Endothelial cell of umbilical vein (primary cell): ENCODE data around the gene ABCB4. TPM values are rescaled to one million over a fixed set of nuclear protein-coding genes. Genes with fewer than 3 reads are reported as not detected.

ENCODE experiments used
- BruUV-seq: library from RNA; stranded (reverse); fragments of 400-500 nt; replicated peaks from 2 replicates; lab custom pipeline; 2021; lab: Mats Ljungman, UMichigan
- CTCF ChIA-PET: fragments of 300-600, 350-600 bp; sonication (Branson Sonifier 250); formaldehyde crosslinking; loops from one replicate; lab custom pipeline; 2021; ENCODE audit warnings: antibody characterized with exemption, inconsistent platforms; lab: Charles Lee
- POLR2A ChIA-PET: fragments of 300-600, 350-600 bp; sonication (Branson Sonifier 250); formaldehyde crosslinking; loops from one replicate; lab custom pipeline; 2021; ENCODE audit warnings: antibody characterized with exemption, inconsistent platforms; lab: Charles Lee
- DNase-seq: peaks from one replicate; pipeline ENCODE4 v3.0.0-alpha.2; 2011; ENCODE audit warnings: low read depth, low spot score
- FAIRE-seq: peaks from 2 replicates; lab custom pipeline; 2011; peaks lifted over from hg19 to GRCh38; lab: Jason Lieb, UNC
- H2AFZ ChIP-seq: 2 replicates; pipeline ENCODE4 v1.6.0; 2012; ENCODE audit warnings: low read depth, low read length, control low read depth, inconsistent platforms
- H3K27ac ChIP-seq: 2 replicates; pipeline ENCODE4 v1.5.1; 2011; ENCODE audit warnings: low read depth, mild to moderate bottlenecking, control low read depth, low read length, moderate library complexity; ENCODE audit not compliant: insufficient read depth
- H3K27me3 ChIP-seq, 2 experiments: 2 replicates each; pipeline versions ENCODE4 v1.6.0 to v1.6.1; 2011; ENCODE audit warnings: low read length in 2 of 2, mixed read lengths in 1 of 2; ENCODE audit not compliant: control insufficient read depth in 2 of 2, insufficient read depth in 2 of 2
- H3K36me3 ChIP-seq, 2 experiments: 2 replicates in 1 of 2; 3 replicates in 1 of 2; pipeline ENCODE4 v1.5.1; 2011; ENCODE audit warnings: low read length in 2 of 2, mild to moderate bottlenecking in 1 of 2, moderate library complexity in 1 of 2; ENCODE audit not compliant: control insufficient read depth in 2 of 2, insufficient read depth in 2 of 2; ENCODE audit errors: extremely low read depth in 1 of 2
- H3K4me1 ChIP-seq: 3 replicates; pipeline ENCODE4 v1.5.1; 2011; ENCODE audit warnings: mild to moderate bottlenecking, low read length; ENCODE audit not compliant: control insufficient read depth, insufficient read depth; ENCODE audit errors: extremely low read depth
- H3K4me2 ChIP-seq: 2 replicates; pipeline ENCODE4 v1.6.1; 2011; ENCODE audit warnings: low read length, control low read depth, mixed read lengths; ENCODE audit not compliant: insufficient read depth
- H3K4me3 ChIP-seq, 3 experiments: fragments of 200-600 bp in 1 of 3; sonication (generic), shearing (Covaris generic) in 1 of 3; replicated peaks in 1 of 3; 2 replicates each; pipeline ENCODE4 v1.5.1; 2011 to 2016; ENCODE audit warnings: control low read depth in 3 of 3, low read length in 3 of 3, mild to moderate bottlenecking in 2 of 3, inconsistent platforms in 1 of 3, low read depth in 1 of 3, moderate library complexity in 1 of 3; ENCODE audit not compliant: insufficient read depth in 1 of 3
- H3K79me2 ChIP-seq: 2 replicates; pipeline ENCODE4 v1.6.0; 2012; ENCODE audit warnings: low read length, inconsistent platforms; ENCODE audit not compliant: control insufficient read depth, insufficient read depth
- H3K9ac ChIP-seq: replicated peaks from 2 replicates; pipeline ENCODE3; 2011; ENCODE audit warnings: low read length, control low read depth; ENCODE audit not compliant: insufficient read depth; ENCODE audit errors: extremely low read depth
- H3K9me1 ChIP-seq: replicated peaks from 3 replicates; pipeline ENCODE4 v1.6.0; 2011; ENCODE audit warnings: mild to moderate bottlenecking, low read length; ENCODE audit not compliant: control insufficient read depth, insufficient read depth; ENCODE audit errors: extremely low read depth
- H3K9me3 ChIP-seq: replicated peaks from 2 replicates; pipeline ENCODE4 v1.5.1; 2012; ENCODE audit warnings: low read length, inconsistent platforms; ENCODE audit not compliant: control insufficient read depth, insufficient read depth
- H4K20me1 ChIP-seq: replicated peaks from 2 replicates; pipeline ENCODE3; 2011; ENCODE audit warnings: mild to moderate bottlenecking, low read length; ENCODE audit not compliant: control insufficient read depth, insufficient read depth; ENCODE audit errors: extremely low read depth
- EZH2 ChIP-seq: IDR thresholded peaks from 2 replicates; pipeline ENCODE4 v1.6.1; 2012; ENCODE audit warnings: borderline replicate concordance, low read depth, mild to moderate bottlenecking, moderate library complexity, low read length, inconsistent platforms; ENCODE audit not compliant: severe bottlenecking
- FOS ChIP-seq: IDR thresholded peaks from 2 replicates; pipeline ENCODE4 v1.6.1; 2011; ENCODE audit warnings: mild to moderate bottlenecking, low read length, moderate library complexity, borderline replicate concordance; ENCODE audit not compliant: insufficient read depth
- GATA2 ChIP-seq: IDR thresholded peaks from 2 replicates; pipeline ENCODE4 v1.7.0; 2011; ENCODE audit warnings: low read depth, mild to moderate bottlenecking, moderate library complexity, mixed read lengths, low read length; ENCODE audit not compliant: insufficient read length, insufficient read depth
- JUN ChIP-seq: IDR thresholded peaks from 2 replicates; pipeline ENCODE4 v1.6.1; 2011; ENCODE audit warnings: borderline replicate concordance, low read depth; ENCODE audit not compliant: insufficient read length, insufficient read depth
- MYC ChIP-seq: IDR thresholded peaks from one replicate; pipeline ENCODE4 v1.6.1; 2011; ENCODE audit warnings: mild to moderate bottlenecking, low read depth, low read length
- POLR2A ChIP-seq: IDR thresholded peaks from 2 replicates; pipeline ENCODE4 v1.6.1; 2012; ENCODE audit warnings: low read depth, mild to moderate bottlenecking, control low read depth, low read length
- POLR2AphosphoS5 ChIP-seq: IDR thresholded peaks from 2 replicates; pipeline ENCODE4 v1.6.1; 2012; ENCODE audit warnings: low read depth, mild to moderate bottlenecking, control low read depth, low read length, moderate library complexity; ENCODE audit not compliant: insufficient read depth
- dilution Hi-C: fragments of 300-500 bp; cut with MboI; formaldehyde crosslinking; loops from one replicate; pipeline ENCODE4 v1.15.0; 2019; ENCODE audit warnings: low sequenced_read_pairs; ENCODE audit not compliant: extremely low pct_ligation_motif_present
- intact Hi-C: fragments of 100-400 bp; cut with micrococcal nuclease; formaldehyde crosslinking; loops from one replicate; pipeline ENCODE4 v1.10.0; 2022
- polyA plus RNA-seq, 4 experiments: library from polyadenylated mRNA; depleted of rRNA in 3 of 4; stranded (reverse) in 3 of 4; unstranded in 1 of 4; fragments of >200 nt; gene quantifications; 2 replicates each; pipeline versions ENCODE4 v1.2.1 to v1.2.3, GENCODE V29; 2011 to 2012; ENCODE audit warnings: missing spikeins in 1 of 4
- total RNA-seq: library from RNA; stranded (reverse); gene quantifications from 2 replicates; pipeline ENCODE4 v1.2.3, GENCODE V29; 2021
- TF ChIP-seq, protein P1 (sequence below), 2 donors: IDR thresholded peaks; 1 replicate in 1 of 2; 2 replicates in 1 of 2; pipeline ENCODE4 v1.5.1; 2011; ENCODE audit warnings: low read length in 2 of 2, mild to moderate bottlenecking in 2 of 2, moderate library complexity in 2 of 2, control low read depth in 1 of 2, inconsistent platforms in 1 of 2, low read depth in 1 of 2; ENCODE audit not compliant: insufficient read depth in 1 of 2; ENCODE audit errors: extremely low read depth in 1 of 2
- TF ChIP-seq, protein P2 (sequence below): IDR thresholded peaks from 2 replicates; pipeline ENCODE4 v1.6.1; 2011; ENCODE audit not compliant: insufficient read depth, insufficient read length

Gene ABCB4
- total and polyA plus RNA-seq, 2 donors (not counting 3 experiments of a cell fraction or from before 2014, with no cell fraction given) = 0.11 to 0.15 TPM

DNA sequence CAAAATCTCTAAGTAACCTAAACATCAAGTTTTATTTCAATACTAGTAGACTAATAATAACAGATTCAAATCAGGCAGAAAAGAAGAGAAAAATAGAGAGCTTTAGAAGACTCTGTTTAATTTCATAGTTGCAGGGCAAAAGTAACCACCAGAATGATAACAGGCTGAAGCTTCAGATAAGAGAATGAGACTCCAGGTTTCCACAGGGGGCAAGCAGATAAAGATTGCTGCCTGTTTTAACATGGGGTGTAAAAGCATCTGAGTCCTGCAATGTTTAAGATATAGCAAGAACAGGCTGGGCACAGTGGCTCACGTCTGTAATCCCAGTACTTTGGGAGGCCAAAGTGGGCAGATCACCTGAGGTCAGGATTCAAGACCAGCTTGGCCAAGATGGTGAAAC, 119.0 kb downstream of the ABCB4 start:
- no peak for FAIRE-seq
- no peak overlapping the region for H2AFZ ChIP-seq
- TF ChIP-seq JUN = no peak
- TF ChIP-seq, protein P1, sequence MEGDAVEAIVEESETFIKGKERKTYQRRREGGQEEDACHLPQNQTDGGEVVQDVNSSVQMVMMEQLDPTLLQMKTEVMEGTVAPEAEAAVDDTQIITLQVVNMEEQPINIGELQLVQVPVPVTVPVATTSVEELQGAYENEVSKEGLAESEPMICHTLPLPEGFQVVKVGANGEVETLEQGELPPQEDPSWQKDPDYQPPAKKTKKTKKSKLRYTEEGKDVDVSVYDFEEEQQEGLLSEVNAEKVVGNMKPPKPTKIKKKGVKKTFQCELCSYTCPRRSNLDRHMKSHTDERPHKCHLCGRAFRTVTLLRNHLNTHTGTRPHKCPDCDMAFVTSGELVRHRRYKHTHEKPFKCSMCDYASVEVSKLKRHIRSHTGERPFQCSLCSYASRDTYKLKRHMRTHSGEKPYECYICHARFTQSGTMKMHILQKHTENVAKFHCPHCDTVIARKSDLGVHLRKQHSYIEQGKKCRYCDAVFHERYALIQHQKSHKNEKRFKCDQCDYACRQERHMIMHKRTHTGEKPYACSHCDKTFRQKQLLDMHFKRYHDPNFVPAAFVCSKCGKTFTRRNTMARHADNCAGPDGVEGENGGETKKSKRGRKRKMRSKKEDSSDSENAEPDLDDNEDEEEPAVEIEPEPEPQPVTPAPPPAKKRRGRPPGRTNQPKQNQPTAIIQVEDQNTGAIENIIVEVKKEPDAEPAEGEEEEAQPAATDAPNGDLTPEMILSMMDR (IDR thresholded peaks at IDR 0.05; ENCODE audit: extremely low read depth in 1 of 2, insufficient read depth in 1 of 2, low read depth in 1 of 2, low read length in 2 of 2) = no peak
- no peak for TF ChIP-seq POLR2A
- TF ChIP-seq FOS = no peak
- no peak for DNase-seq
- H3K9me3 ChIP-seq = no peaks in the 10 kb centered on the region
- H3K9me1 ChIP-seq = no peaks in the 10 kb centered on the region
- POLR2A ChIA-PET = no interaction called here
- no peaks in the 10 kb centered on the region for H3K27me3 ChIP-seq
- no peak overlapping the region for H3K4me3 ChIP-seq
- no peak overlapping the region for H3K9ac ChIP-seq
- H3K27ac ChIP-seq = no peak overlapping the region
- no peak overlapping the region for H3K4me2 ChIP-seq
- H3K79me2 ChIP-seq = no peaks in the 10 kb centered on the region
- BruUV-seq = no TSS peak
- H4K20me1 ChIP-seq = no peaks in the 10 kb centered on the region
- dilution Hi-C loops = no loop called here
- H3K4me1 ChIP-seq = no peaks in the 10 kb centered on the region
- H3K36me3 ChIP-seq = peaks cover 0 to 2% of the 10 kb centered on the region in 2 experiments
- intact Hi-C loops = no loop called here
- CTCF ChIA-PET = interaction anchor here (1.2 kb wide), 1 partner anchor 29 kb away, joined by 3 read pairs; no protein-coding TSS in a partner anchor

DNA sequence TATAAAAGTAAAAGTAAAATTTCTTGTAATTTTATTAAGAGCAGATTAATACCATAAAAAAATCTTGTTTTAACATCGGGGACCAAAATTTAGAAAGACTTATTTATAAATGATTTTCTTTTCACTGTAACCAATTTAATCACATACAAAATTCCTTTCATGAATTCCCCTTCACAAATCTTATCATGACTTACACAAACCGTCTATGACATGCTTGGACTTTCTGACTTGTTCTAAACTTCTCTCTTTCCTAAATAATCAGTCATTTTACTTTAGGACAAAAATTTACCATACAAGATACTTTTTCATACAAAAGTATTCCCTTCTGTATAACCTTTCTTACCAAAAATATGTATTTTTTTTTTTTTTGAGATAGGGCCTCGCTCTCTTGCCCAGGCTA, 120.7 kb downstream of the ABCB4 start:
- POLR2A ChIA-PET = no interaction called here
- no peaks in the 10 kb centered on the region for H3K9me1 ChIP-seq
- no peak overlapping the region for H3K4me2 ChIP-seq
- H3K9me3 ChIP-seq = no peaks in the 10 kb centered on the region
- no peak overlapping the region for H3K27ac ChIP-seq
- H3K27me3 ChIP-seq = no peaks in the 10 kb centered on the region
- peaks cover 0 to 2% of the 10 kb centered on the region in 2 experiments for H3K36me3 ChIP-seq
- H4K20me1 ChIP-seq = no peaks in the 10 kb centered on the region
- H3K9ac ChIP-seq = no peak overlapping the region
- dilution Hi-C loops (no loop called here), intact Hi-C loops (no loop called here)
- DNase-seq (no peak), FAIRE-seq (peak; percentile 44)
- H3K79me2 ChIP-seq = no peaks in the 10 kb centered on the region
- TF ChIP-seq MYC (no peak), GATA2 (no peak), JUN (no peak), POLR2AphosphoS5 (no peak), FOS (no peak), POLR2A (no peak), EZH2 (no peak)
- TF ChIP-seq, protein P1 (IDR thresholded peaks at IDR 0.05; ENCODE audit: extremely low read depth in 1 of 2, insufficient read depth in 1 of 2, low read depth in 1 of 2, low read length in 2 of 2) = no peak
- TF ChIP-seq, protein P2, sequence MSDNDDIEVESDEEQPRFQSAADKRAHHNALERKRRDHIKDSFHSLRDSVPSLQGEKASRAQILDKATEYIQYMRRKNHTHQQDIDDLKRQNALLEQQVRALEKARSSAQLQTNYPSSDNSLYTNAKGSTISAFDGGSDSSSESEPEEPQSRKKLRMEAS = no peak
- H2AFZ ChIP-seq = no peak overlapping the region
- CTCF ChIA-PET = no interaction called here
- no peaks in the 10 kb centered on the region for H3K4me1 ChIP-seq
- H3K4me3 ChIP-seq = no peak overlapping the region
- BruUV-seq = no TSS peak
